HG03565 (cell line): ENCODE measurements around the gene B4GALT3.
"Not testable (repeated sequence)": the region's sequence is repeated elsewhere in the genome, so short reads cannot be mapped to it uniquely, and the experiment has no call there.

Experiments used
- ATAC-seq: cut with Tn5 transposase; IDR thresholded peaks from one replicate; pipeline ENCODE4 v1.9.1; 2021; ENCODE audit warnings: mild to moderate bottlenecking, moderate library complexity; ENCODE audit not compliant: unreplicated experiment

Gene B4GALT3

DNA sequence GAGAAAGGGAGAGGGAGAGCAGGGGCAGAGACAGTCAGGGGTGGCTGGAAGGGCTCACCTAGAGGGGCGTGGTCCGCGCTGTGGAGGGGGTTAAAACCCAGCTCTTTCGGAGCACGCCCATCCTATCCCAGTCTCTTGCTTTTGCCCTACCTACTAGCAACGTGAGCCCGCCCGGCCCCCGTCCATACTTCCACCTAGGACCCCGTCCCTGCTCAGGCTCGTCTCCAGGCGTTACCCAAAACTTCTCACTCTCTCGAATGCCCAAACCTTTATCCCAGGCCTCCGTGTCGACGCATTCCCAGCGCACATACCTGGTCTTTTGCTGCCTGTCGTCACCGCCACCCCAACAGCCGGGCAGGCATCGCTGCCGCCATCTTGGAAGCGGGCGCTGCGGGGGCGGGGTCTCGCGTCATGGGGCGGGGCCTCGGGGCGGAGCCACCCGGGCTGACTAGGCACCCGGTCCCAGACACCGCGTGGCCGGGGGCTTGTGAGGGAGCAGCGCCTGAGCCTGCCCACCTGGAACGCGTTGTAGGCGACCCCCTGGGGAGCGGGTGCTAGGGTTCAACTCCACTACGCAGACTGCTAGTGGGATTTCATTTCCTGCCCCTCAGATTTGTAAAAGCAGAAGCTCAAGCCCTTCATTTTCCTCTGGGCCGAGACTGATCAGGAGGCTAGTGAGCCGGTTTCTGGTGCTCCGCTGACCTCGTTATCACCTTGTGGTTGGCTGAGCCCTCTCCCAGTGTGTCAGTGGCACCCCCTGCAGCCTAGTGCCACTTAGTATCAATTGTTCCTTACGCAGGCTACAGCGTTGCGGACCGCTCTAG lies at the start of gene B4GALT3:
B4GALT3 (minus strand) TSS at position 396 of the 824 bp plus-strand sequence. CDS start 1,447 bp downstream, outside the sequence.
- peak; percentile 60 for ATAC-seq

DNA sequence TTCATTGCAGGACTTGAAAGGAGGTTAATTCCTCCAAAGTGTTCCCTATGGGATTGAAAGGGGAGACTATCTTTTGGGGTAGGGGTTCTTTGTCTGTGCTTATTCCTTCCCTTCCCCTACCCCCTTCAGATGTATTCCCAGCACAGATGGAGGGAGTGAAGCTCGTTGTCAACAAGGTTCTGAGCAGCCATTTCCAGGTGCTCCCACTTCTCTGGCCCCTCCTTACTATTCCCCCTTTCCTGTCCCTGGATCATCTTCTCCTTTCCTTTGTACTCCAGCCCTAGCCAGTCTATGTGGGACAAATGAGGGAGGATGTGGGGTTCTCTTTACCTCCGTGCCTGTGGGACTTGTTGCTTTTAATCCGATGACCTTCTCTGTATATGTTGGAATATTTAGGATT lies 49.5 kb upstream of the B4GALT3 start:
- no peak for ATAC-seq

GRCh38 chr1:161226320-161226711 lies 49.0 kb upstream of the B4GALT3 start:
- no peak for ATAC-seq

- ATAC-seq, result peak; percentile 83
Observed at GRCh38 chr1:161225534-161226319, 48.4 kb upstream of the B4GALT3 start, which contains the start of gene TOMM40L. TSS of gene TOMM40L (plus strand) at chr1:161226060. CDS start at chr1:161226490, 430 bp downstream.

DNA sequence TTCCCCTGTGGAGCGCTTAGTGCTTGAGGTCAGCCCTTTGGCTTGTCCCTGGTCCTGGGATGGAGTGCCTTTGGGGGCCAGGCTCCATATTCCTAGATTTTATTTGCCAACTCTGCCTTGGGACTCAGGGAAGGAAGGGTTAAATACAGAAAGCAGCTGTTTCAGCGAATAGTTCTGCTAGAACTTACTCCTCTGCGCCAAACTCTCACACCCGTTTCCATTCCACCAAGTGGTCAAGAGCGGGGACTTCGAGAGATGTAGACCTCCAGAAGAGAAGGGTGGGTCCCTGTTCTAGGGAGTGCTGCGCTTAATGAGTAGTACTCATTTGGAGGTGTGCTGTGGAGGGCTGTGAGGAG lies 47.8 kb upstream of the B4GALT3 start:
- ATAC-seq, result peak; percentile 2

- ATAC-seq, result not testable (repeated sequence)
Observed at GRCh38 chr1:161224695-161225087, 47.4 kb upstream of the B4GALT3 start.

GRCh38 chr1:161223805-161224694 lies 46.7 kb upstream of the B4GALT3 start:
- ATAC-seq, result no peak

DNA sequence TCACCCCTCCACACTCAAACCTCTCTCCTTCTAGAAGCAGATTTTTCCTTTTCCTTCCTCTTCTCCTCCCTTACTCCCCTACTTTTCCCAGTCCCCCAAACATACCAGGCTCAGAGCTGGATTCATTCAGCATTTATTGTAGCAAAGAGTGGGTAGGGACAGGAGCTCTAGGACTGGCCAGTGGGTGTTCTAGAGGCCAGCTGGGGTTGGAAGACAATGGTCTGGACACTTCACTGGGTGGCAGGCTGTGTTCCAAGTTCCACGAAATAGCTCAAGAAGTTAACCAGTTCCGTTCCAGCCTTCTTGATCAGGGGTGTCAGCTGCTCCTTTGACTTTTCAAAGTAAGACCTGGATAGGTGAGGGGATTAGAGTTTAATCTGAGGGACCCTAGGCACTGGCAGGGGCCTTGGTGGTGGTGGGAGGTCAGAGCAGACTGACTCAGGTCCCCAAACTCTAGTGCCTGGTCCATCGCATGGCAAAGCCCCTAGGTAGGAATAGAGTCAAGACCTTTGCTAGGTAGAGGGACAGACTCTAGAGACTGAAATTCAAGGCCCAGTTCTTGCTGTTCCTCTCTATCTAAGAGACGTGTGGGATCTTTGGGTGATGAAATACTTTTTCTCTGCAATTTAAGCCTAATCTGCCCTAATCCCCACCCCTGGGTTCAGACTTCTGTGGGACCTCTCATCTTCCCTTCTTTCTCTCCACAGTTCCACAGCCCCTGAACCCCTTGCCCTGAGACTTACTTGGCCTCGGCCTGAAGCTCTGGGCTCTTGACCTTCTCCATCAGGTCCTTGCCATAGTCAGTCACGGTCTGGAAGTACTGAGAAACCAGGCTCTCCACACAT lies 45.1 kb upstream of the B4GALT3 start:
- no peak for ATAC-seq

- no peak for ATAC-seq
Observed at GRCh38 chr1:161220002-161220401, 42.7 kb upstream of the B4GALT3 start.

- ATAC-seq, result no peak
Observed at GRCh38 chr1:161219078-161219892, 42.0 kb upstream of the B4GALT3 start.

- no peak for ATAC-seq
Observed at GRCh38 chr1:161218301-161219077, 41.2 kb upstream of the B4GALT3 start.

DNA sequence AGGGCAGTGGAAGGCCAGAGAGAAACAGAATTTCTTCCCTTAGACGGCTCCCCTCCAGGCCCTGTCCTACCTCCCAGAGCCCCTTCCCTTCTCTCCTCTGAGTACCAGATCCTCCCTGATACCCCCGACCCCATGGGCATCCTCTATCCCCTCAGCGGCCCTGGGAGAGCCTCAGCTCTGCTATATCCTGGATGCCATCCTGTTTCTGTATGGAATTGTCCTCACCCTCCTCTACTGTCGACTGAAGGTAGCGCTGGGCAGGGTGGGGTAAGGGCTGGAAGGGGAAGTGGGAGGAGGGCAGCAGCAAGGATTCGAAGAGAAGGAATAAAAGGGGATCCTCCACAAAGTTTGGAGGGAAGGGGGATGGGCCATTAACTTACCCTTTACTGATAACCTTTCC lies 40.5 kb upstream of the B4GALT3 start:
- no peak for ATAC-seq

- ATAC-seq, result peak; percentile 83
Observed at GRCh38 chr1:161216945-161217712, 39.8 kb upstream of the B4GALT3 start.

DNA sequence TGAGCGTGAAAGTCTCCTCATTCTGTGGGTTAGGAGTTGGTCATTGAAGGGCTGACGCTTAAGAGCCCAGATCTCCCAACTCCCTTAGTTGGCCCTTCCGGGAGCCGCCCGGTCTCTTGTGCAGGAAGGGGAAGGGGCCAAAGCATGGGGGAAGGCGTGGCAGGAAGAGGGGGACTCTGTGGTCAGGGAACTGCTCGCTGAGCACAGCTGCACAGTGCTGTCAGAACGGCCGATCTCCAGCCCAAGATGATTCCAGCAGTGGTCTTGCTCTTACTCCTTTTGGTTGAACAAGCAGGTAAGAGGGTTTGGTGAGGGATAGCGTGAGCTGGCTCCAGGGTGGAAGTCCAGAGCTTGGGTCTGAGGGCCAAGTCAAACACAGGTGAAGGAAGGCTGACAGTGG lies 37.8 kb upstream of the B4GALT3 start, which contains the start of gene FCER1G:
FCER1G (plus strand) TSS at position 220 of the 400 bp plus-strand sequence; CDS start at position 247, 27 bp downstream.
- no peak for ATAC-seq

- no peak for ATAC-seq
Observed at GRCh38 chr1:161214369-161214768, 37.1 kb upstream of the B4GALT3 start.

GRCh38 chr1:161209790-161210409 lies 32.6 kb upstream of the B4GALT3 start:
- ATAC-seq, result peak; percentile 51

GRCh38 chr1:161207173-161207572 lies 29.9 kb upstream of the B4GALT3 start:
- ATAC-seq, result no peak
